Stomach (tissue), 4 donors: ENCODE measurements around the gene GJD2.

Experiments used
- CTCF ChIP-seq, 7 experiments: fragments of 450-650 bp in 4 of 7; fragments of 200-600 bp in 3 of 7; sonication (generic) in 3 of 7; IDR thresholded peaks; one replicate each; pipeline ENCODE4 v1.5.1; 2016 to 2019; ENCODE audit warnings: antibody characterized with exemption in 7 of 7, control low read depth in 2 of 7, mild to moderate bottlenecking in 1 of 7
- POLR2A ChIP-seq, 4 donors: fragments of 450-650 bp; IDR thresholded peaks; one replicate each; pipeline ENCODE4 v1.6.1; 2016; ENCODE audit warnings: antibody characterized with exemption in 4 of 4, control low read depth in 2 of 4, mild to moderate bottlenecking in 1 of 4, moderate library complexity in 1 of 4

- TF ChIP-seq CTCF (IDR thresholded peaks at IDR 0.05) (no peak), POLR2A (IDR thresholded peaks at IDR 0.05) (no peak)
Observed at GRCh38 chr15:34721157-34721801, 33.5 kb downstream of the GJD2 start.
